ENCODE data around the gene DMRTC2.
A peak's percentile ranks its signal among the peaks of the same experiment; 100 is the strongest.

The DMRTC2 gene

GRCh38 chr19:41895745-41896580, 51.1 kb downstream of the DMRTC2 start:
- Histone ChIP-seq H3K79me2 (ENCODE audit: insufficient read depth, low read depth) (no peaks in the 10 kb centered on the region), H4K20me1 (ENCODE audit: insufficient read depth) (no peaks in the 10 kb centered on the region)

GRCh38 chr19:41896581-41896942, 51.7 kb downstream of the DMRTC2 start:
- Histone ChIP-seq H3K27ac (no peak overlapping the region), H4K20me1 (ENCODE audit: insufficient read depth) (no peaks in the 10 kb centered on the region), H3K4me3 (IDR thresholded peaks at IDR 0.05; ENCODE audit: insufficient read depth, low read depth, low read length) (no peak overlapping the region), H3K9ac (no peak overlapping the region), H3K4me2 (no peak overlapping the region), H3K36me3 (ENCODE audit: insufficient read depth) (no peaks in the 10 kb centered on the region; the same call in 1 of the 2 replicates), H3K27me3 (ENCODE audit: insufficient read depth, low read depth) (no peaks in the 10 kb centered on the region), H3K79me2 (ENCODE audit: insufficient read depth, low read depth) (no peaks in the 10 kb centered on the region), H2AFZ (ENCODE audit: low read depth) (no peak overlapping the region), H3K4me1 (ENCODE audit: low read depth, poor library complexity, severe bottlenecking) (no peaks in the 10 kb centered on the region)
- no peak for TF ChIP-seq CTCF (conservative IDR thresholded peaks at IDR 0.05; ENCODE audit: low read depth, low read length)

More at GRCh38 chr19:41895745-41896580, 51.1 kb downstream of the DMRTC2 start:
- Histone ChIP-seq H3K4me1 (ENCODE audit: low read depth, poor library complexity, severe bottlenecking) (no peaks in the 10 kb centered on the region), H3K4me3 (IDR thresholded peaks at IDR 0.05; ENCODE audit: insufficient read depth, low read depth, low read length) (no peak overlapping the region), H3K27ac (no peak overlapping the region), H3K9ac (no peak overlapping the region), H3K36me3 (ENCODE audit: insufficient read depth) (no peaks in the 10 kb centered on the region; the same call in 1 of the 2 replicates), H3K27me3 (ENCODE audit: insufficient read depth, low read depth) (no peaks in the 10 kb centered on the region), H2AFZ (ENCODE audit: low read depth) (no peak overlapping the region), H3K4me2 (no peak overlapping the region)
- TF ChIP-seq CTCF (conservative IDR thresholded peaks at IDR 0.05; ENCODE audit: low read depth, low read length), result peak; percentile 50

GRCh38 chr19:41897181-41897580, 52.3 kb downstream of the DMRTC2 start:
- Histone ChIP-seq H4K20me1 (ENCODE audit: insufficient read depth) (no peaks in the 10 kb centered on the region), H3K4me1 (ENCODE audit: low read depth, poor library complexity, severe bottlenecking) (no peaks in the 10 kb centered on the region), H3K36me3 (ENCODE audit: insufficient read depth) (no peaks in the 10 kb centered on the region; the same call in 1 of the 2 replicates), H3K79me2 (ENCODE audit: insufficient read depth, low read depth) (no peaks in the 10 kb centered on the region), H3K4me2 (no peak overlapping the region), H2AFZ (ENCODE audit: low read depth) (no peak overlapping the region), H3K27ac (no peak overlapping the region), H3K9ac (no peak overlapping the region), H3K27me3 (ENCODE audit: insufficient read depth, low read depth) (no peaks in the 10 kb centered on the region), H3K4me3 (IDR thresholded peaks at IDR 0.05; ENCODE audit: insufficient read depth, low read depth, low read length) (no peak overlapping the region)
- no peak for TF ChIP-seq CTCF (conservative IDR thresholded peaks at IDR 0.05; ENCODE audit: low read depth, low read length)

GRCh38 chr19:41897820-41898219, 53.0 kb downstream of the DMRTC2 start:
- Histone ChIP-seq H4K20me1 (ENCODE audit: insufficient read depth) (no peaks in the 10 kb centered on the region), H3K36me3 (ENCODE audit: insufficient read depth) (no peaks in the 10 kb centered on the region; the same call in 1 of the 2 replicates), H3K9ac (no peak overlapping the region), H3K4me3 (IDR thresholded peaks at IDR 0.05; ENCODE audit: insufficient read depth, low read depth, low read length) (no peak overlapping the region), H3K4me1 (ENCODE audit: low read depth, poor library complexity, severe bottlenecking) (no peaks in the 10 kb centered on the region), H3K4me2 (no peak overlapping the region), H3K27me3 (ENCODE audit: insufficient read depth, low read depth) (no peaks in the 10 kb centered on the region), H3K27ac (no peak overlapping the region), H3K79me2 (ENCODE audit: insufficient read depth, low read depth) (no peaks in the 10 kb centered on the region), H2AFZ (ENCODE audit: low read depth) (no peak overlapping the region)
- no peak for TF ChIP-seq CTCF (conservative IDR thresholded peaks at IDR 0.05; ENCODE audit: low read depth, low read length)

All from KMS-11 (cell line).